Astrocyte (in vitro differentiated cells and primary cell): ENCODE results near the gene SAMM50. TPM values are rescaled to one million over a fixed set of nuclear protein-coding genes. Genes with fewer than 3 reads are reported as not detected.

Experiments
- DNase-seq: peaks from one replicate; pipeline ENCODE4 v3.0.0-alpha.2; 2010; ENCODE audit warnings: low read depth
- FAIRE-seq: peaks from 2 replicates; lab custom pipeline; 2011; peaks lifted over from hg19 to GRCh38; lab: Jason Lieb, UNC
- H2AFZ ChIP-seq: 2 replicates; pipeline ENCODE4 v1.6.0; 2012; ENCODE audit warnings: low read depth, low read length, inconsistent platforms
- H3K27ac ChIP-seq: 2 replicates; pipeline ENCODE4 v1.5.1; 2011; ENCODE audit warnings: low read depth, low read length, inconsistent platforms
- H3K27me3 ChIP-seq: 2 replicates; pipeline ENCODE4 v1.6.0; 2011; ENCODE audit warnings: low read length, inconsistent platforms; ENCODE audit not compliant: insufficient read depth
- H3K36me3 ChIP-seq: 2 replicates; pipeline ENCODE4 v1.5.1; 2011; ENCODE audit warnings: low read length, inconsistent platforms; ENCODE audit not compliant: insufficient read depth
- H3K4me1 ChIP-seq: 2 replicates; pipeline ENCODE4 v1.5.1; 2011; ENCODE audit warnings: low read length, inconsistent platforms; ENCODE audit not compliant: insufficient read depth
- H3K4me2 ChIP-seq: 2 replicates; pipeline ENCODE4 v1.6.0; 2012; ENCODE audit warnings: low read length, inconsistent platforms
- H3K4me3 ChIP-seq: 2 replicates; pipeline ENCODE4 v1.5.1; 2011; ENCODE audit warnings: low read depth, mild to moderate bottlenecking, low read length, inconsistent platforms; ENCODE audit not compliant: insufficient read depth
- H3K79me2 ChIP-seq: 2 replicates; pipeline ENCODE4 v1.6.0; 2012; ENCODE audit warnings: mild to moderate bottlenecking, low read length, inconsistent platforms; ENCODE audit not compliant: insufficient read depth
- H3K9ac ChIP-seq: 2 replicates; pipeline ENCODE4 v1.6.0; 2012; ENCODE audit warnings: mild to moderate bottlenecking, low read length, inconsistent platforms
- H3K9me3 ChIP-seq: 2 replicates; pipeline ENCODE4 v1.5.1; 2012; ENCODE audit warnings: low read depth, mild to moderate bottlenecking, low read length, inconsistent platforms; ENCODE audit not compliant: insufficient read depth
- H4K20me1 ChIP-seq: 2 replicates; pipeline ENCODE4 v1.6.0; 2012; ENCODE audit warnings: low read length, inconsistent platforms; ENCODE audit not compliant: insufficient read depth
- H3K27ac Mint-ChIP-seq: one replicate; pipeline ENCODE4 v1.8.0; 2021; ENCODE audit warnings: mild to moderate bottlenecking, mixed read lengths; ENCODE audit not compliant: unreplicated experiment
- H3K27me3 Mint-ChIP-seq: one replicate; pipeline ENCODE4 v1.8.0; 2021; ENCODE audit warnings: low read depth, mixed read lengths; ENCODE audit not compliant: unreplicated experiment
- H3K36me3 Mint-ChIP-seq: one replicate; pipeline ENCODE4 v1.8.0; 2021; ENCODE audit warnings: low read depth, mixed read lengths; ENCODE audit not compliant: unreplicated experiment
- H3K4me1 Mint-ChIP-seq: one replicate; pipeline ENCODE4 v1.8.0; 2021; ENCODE audit warnings: low read depth, mixed read lengths; ENCODE audit not compliant: unreplicated experiment
- H3K4me3 Mint-ChIP-seq: one replicate; pipeline ENCODE4 v1.8.0; 2021; ENCODE audit warnings: mild to moderate bottlenecking, moderate library complexity, mixed read lengths; ENCODE audit not compliant: unreplicated experiment
- H3K9me3 Mint-ChIP-seq: one replicate; pipeline ENCODE4 v1.8.0; 2021; ENCODE audit warnings: mild to moderate bottlenecking, mixed read lengths; ENCODE audit not compliant: unreplicated experiment
- EZH2 ChIP-seq: IDR thresholded peaks from 2 replicates; pipeline ENCODE4 v1.6.1; 2012; ENCODE audit warnings: mild to moderate bottlenecking, low read length, inconsistent platforms; ENCODE audit not compliant: insufficient read depth
- total RNA-seq: library from RNA; stranded (reverse); gene quantifications from 2 replicates; pipeline ENCODE4 v1.2.1, GENCODE V29; 2021
- TF ChIP-seq, protein P1 (sequence below): IDR thresholded peaks from 2 replicates; pipeline ENCODE4 v1.5.1; 2011; ENCODE audit warnings: low read depth, mild to moderate bottlenecking, inconsistent platforms, low read length, moderate library complexity; ENCODE audit not compliant: insufficient read depth

The SAMM50 gene
- total RNA-seq, 1 donor from 2014 or later: 63.4 TPM

DNA sequence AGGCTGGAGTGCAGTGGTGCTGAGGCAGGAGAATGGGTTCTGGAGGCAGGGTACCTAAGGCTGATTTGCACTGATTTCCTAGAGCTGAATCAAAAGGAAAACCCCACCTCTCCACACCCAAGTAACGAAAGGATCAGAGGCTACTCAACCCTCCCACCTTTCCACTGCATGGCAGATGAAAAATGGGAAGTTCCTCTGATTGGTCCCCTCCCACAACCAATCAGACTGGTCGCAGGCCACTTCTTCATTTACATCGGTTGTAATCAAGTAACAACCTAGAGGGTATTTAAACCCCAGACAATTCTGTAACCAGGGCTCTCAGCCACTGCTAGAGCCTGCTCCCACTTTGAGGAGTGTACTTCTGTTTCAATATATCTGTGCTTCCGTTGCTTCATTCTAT lies 50.3 kb downstream of the SAMM50 start:
- Mint-ChIP-seq H3K9me3 (peaks cover 5% of the 10 kb centered on the region), H3K27ac (no peak overlapping the region), H3K4me1 (peaks cover 1% of the 10 kb centered on the region), H3K27me3 (no peaks in the 10 kb centered on the region), H3K4me3 (no peak overlapping the region), H3K36me3 (peaks cover 10% of the 10 kb centered on the region)
- FAIRE-seq (no peak), DNase-seq (no peak)
- Histone ChIP-seq H3K9me3 (no peaks in the 10 kb centered on the region), H3K9ac (no peak overlapping the region), H3K27me3 (no peaks in the 10 kb centered on the region), H2AFZ (no peak overlapping the region), H3K36me3 (no peaks in the 10 kb centered on the region), H4K20me1 (no peaks in the 10 kb centered on the region), H3K4me1 (no peaks in the 10 kb centered on the region), H3K27ac (no peak overlapping the region), H3K4me2 (no peak overlapping the region), H3K79me2 (no peaks in the 10 kb centered on the region), H3K4me3 (no peak overlapping the region)
- TF ChIP-seq EZH2: no peak
- TF ChIP-seq, protein P1, sequence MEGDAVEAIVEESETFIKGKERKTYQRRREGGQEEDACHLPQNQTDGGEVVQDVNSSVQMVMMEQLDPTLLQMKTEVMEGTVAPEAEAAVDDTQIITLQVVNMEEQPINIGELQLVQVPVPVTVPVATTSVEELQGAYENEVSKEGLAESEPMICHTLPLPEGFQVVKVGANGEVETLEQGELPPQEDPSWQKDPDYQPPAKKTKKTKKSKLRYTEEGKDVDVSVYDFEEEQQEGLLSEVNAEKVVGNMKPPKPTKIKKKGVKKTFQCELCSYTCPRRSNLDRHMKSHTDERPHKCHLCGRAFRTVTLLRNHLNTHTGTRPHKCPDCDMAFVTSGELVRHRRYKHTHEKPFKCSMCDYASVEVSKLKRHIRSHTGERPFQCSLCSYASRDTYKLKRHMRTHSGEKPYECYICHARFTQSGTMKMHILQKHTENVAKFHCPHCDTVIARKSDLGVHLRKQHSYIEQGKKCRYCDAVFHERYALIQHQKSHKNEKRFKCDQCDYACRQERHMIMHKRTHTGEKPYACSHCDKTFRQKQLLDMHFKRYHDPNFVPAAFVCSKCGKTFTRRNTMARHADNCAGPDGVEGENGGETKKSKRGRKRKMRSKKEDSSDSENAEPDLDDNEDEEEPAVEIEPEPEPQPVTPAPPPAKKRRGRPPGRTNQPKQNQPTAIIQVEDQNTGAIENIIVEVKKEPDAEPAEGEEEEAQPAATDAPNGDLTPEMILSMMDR: no peak

DNA sequence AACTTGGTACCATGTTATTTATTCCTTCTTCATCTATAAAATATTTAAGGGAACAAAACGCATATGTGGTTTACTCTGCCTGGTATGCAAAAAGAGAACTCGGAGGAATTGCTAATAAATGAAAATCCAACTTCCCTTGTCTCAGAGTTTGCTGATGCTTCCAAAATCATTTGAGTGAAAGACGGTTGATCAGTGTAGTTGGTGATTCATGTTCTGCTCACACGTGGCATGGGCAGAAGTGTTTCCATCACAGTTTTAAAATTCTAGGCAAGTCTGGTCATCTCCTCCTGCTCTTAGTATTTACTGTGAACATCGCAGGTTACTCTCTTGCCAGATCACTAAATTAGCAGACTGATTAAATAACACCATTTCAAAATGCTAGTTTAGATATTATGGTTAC lies 56.9 kb downstream of the SAMM50 start:
- Histone ChIP-seq H3K9me3 (no peaks in the 10 kb centered on the region), H3K4me2 (no peak overlapping the region), H3K4me3 (no peak overlapping the region), H3K79me2 (no peaks in the 10 kb centered on the region), H3K27ac (no peak overlapping the region), H3K9ac (no peak overlapping the region), H3K27me3 (no peaks in the 10 kb centered on the region), H4K20me1 (no peaks in the 10 kb centered on the region), H2AFZ (no peak overlapping the region), H3K4me1 (no peaks in the 10 kb centered on the region), H3K36me3 (no peaks in the 10 kb centered on the region)
- TF ChIP-seq, protein P1: no peak
- TF ChIP-seq EZH2: no peak
- Mint-ChIP-seq H3K36me3 (no peaks in the 10 kb centered on the region), H3K9me3 (no peaks in the 10 kb centered on the region), H3K4me1 (no peaks in the 10 kb centered on the region), H3K27ac (no peak overlapping the region), H3K4me3 (no peak overlapping the region), H3K27me3 (no peaks in the 10 kb centered on the region)
- FAIRE-seq: no peak
- no peak for DNase-seq

DNA sequence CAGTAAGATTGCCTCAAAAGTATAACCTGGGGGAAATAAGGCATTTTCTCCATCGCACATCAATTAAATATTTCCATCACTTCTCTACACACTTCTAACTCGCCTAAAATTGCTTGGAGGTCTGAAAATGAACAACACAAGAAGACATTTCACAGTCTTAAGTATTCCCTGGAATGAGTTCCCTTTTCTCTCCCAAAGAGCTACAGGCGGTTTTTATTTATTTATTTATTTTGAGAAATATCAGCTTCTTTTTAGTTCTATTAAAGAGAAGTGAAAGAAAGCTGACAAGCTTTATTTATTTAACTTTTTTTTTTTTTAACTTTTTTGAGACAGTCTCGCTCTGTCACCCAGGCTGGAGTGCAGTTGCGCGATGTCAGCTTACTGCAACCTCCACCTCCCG lies 57.3 kb downstream of the SAMM50 start:
- Histone ChIP-seq H3K9me3 (no peaks in the 10 kb centered on the region), H4K20me1 (no peaks in the 10 kb centered on the region), H3K4me3 (no peak overlapping the region), H3K9ac (no peak overlapping the region), H3K27me3 (no peaks in the 10 kb centered on the region), H3K36me3 (no peaks in the 10 kb centered on the region), H3K4me1 (no peaks in the 10 kb centered on the region), H2AFZ (no peak overlapping the region), H3K27ac (no peak overlapping the region), H3K4me2 (no peak overlapping the region), H3K79me2 (no peaks in the 10 kb centered on the region)
- Mint-ChIP-seq H3K27ac (no peak overlapping the region), H3K27me3 (no peaks in the 10 kb centered on the region), H3K36me3 (no peaks in the 10 kb centered on the region), H3K4me3 (no peak overlapping the region), H3K4me1 (no peaks in the 10 kb centered on the region), H3K9me3 (no peaks in the 10 kb centered on the region)
- FAIRE-seq (no peak), DNase-seq (no peak)
- TF ChIP-seq, protein P1: no peak
